Measurements from ENCODE around the gene DCTN3.

Gene DCTN3

DNA sequence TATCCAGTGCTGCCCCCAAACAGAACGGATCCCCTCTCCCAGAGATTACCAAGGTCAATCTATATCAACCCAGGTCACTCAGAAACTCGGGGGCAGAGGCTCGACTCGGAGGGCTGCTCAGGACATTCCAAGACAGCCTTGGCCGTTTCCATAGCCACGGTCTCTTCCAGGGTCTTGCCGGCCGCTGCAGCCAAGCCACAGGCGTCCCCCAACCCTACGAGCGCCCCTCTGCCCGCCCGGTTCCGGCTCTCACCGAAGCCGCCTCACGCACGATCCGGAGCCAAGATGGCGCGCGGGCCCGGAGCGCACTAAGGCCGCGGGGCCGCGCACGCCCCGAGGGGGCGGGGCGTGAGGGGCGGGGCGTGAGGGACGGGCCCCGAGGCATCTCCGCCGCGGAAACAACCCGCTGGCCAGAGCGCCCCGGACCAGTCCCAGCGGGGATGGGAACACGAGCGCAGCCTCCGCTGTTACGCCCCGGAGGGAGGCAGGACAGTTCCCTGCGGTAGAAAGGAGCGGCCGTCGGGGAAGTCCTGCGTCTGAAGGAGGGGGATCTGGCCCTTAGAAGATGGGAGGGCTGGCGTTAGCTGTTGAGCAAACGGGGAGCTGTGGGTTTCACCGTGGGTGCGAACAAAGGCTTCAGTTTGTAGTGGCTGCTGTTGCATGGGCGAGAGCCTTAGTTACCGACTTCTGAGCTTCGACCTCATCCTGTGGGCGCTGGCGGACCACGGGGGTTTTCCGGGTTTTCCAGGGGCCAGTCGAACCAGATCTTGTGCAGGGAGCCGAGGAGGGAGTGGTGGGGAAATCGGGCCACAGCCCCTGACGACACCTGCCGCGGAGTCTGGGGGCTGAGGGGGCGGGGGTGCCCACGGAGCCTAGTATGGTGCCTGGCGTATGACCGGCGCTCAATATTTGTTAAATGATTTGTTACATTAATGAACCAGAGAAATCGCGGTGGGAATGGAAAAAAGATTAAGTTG is 8.2 kb downstream of the DCTN3 start, which contains the start of gene RPP25L:
Gene RPP25L, minus strand, starts transcription at position 287 of the 977 bp plus-strand sequence. CDS start 801 bp downstream, outside the sequence.
- peak within 1 kb of the TSS; percentile 81 for H2AFZ ChIP-seq (ENCODE audit: insufficient read depth, low read length, poor library complexity)
- no peak within 1 kb of the TSS for H3K27ac ChIP-seq (ENCODE audit: low read depth, low read length)
- peak within 1 kb of the TSS; percentile 67 for H3K4me2 ChIP-seq (ENCODE audit: low read length)
- peaks cover 8% of the 10 kb centered on the region for H3K79me1 ChIP-seq (ENCODE audit: low read length)
- peak within 1 kb of the TSS; percentile 67 for H4K12ac ChIP-seq (ENCODE audit: low read depth, low read length)
- peak within 1 kb of the TSS; percentile 12 for H3K4ac ChIP-seq (ENCODE audit: low read depth, low read length)
- no peak within 1 kb of the TSS for H2BK5ac ChIP-seq (ENCODE audit: low read depth, low read length, poor library complexity)
- peak within 1 kb of the TSS; percentile 70 for H3K9ac ChIP-seq (ENCODE audit: low read length)
- peak within 1 kb of the TSS; percentile 19 for H2AK5ac ChIP-seq (ENCODE audit: low read length)
- H4K8ac ChIP-seq (ENCODE audit: low read depth, low read length) = peak within 1 kb of the TSS; percentile 72
- peak; percentile 84 to 96 for DNase-seq
- H3K23ac ChIP-seq (ENCODE audit: low read length) = no peak within 1 kb of the TSS
- H3K27me3 ChIP-seq (ENCODE audit: insufficient read depth, low read length) = no peaks in the 10 kb centered on the region
- WGBS (ENCODE audit: extremely low coverage, insufficient coverage, insufficient read length) = no CpG with 5 or more reads among the region's 77 CpGs
- peaks cover 6 to 10% of the 10 kb centered on the region in 2 experiments for H3K4me1 ChIP-seq (ENCODE audit: control insufficient read depth in 1 of 2, insufficient read depth in 2 of 2, low read length in 2 of 2)
- peak within 1 kb of the TSS; percentile 64 for H3K18ac ChIP-seq (ENCODE audit: low read length)
- peaks cover 8% of the 10 kb centered on the region for H3K79me2 ChIP-seq (ENCODE audit: control insufficient read depth, insufficient read depth, low read length, poor library complexity)
- no peaks in the 10 kb centered on the region for H3K9me3 ChIP-seq (ENCODE audit: insufficient read depth, low read depth, low read length)
- H2BK12ac ChIP-seq (ENCODE audit: low read length) = no peak within 1 kb of the TSS
- H2BK120ac ChIP-seq (ENCODE audit: insufficient read depth, low read length, poor library complexity) = peak within 1 kb of the TSS; percentile 50
- H3K4me3 ChIP-seq (ENCODE audit: low read depth, low read length) = peak within 1 kb of the TSS; percentile 83
- peaks cover 2 to 4% of the 10 kb centered on the region in 2 experiments for H3K36me3 ChIP-seq (ENCODE audit: control insufficient read depth in 1 of 2, insufficient read depth in 2 of 2, low read length in 2 of 2)
- H4K91ac ChIP-seq (ENCODE audit: low read depth, low read length) = peak within 1 kb of the TSS; percentile 65
- H3K14ac ChIP-seq (ENCODE audit: low read length) = peak within 1 kb of the TSS; percentile 66

- Histone ChIP-seq H2BK5ac (ENCODE audit: low read depth, low read length, poor library complexity) (no peak overlapping the region), H4K8ac (ENCODE audit: low read depth, low read length) (peak overlapping the region; percentile 72), H3K4me1 (ENCODE audit: control insufficient read depth in 1 of 2, insufficient read depth in 2 of 2, low read length in 2 of 2) (peaks cover 6 to 10% of the 10 kb centered on the region in 2 experiments), H3K14ac (ENCODE audit: low read length) (peak overlapping the region; percentile 66), H4K91ac (ENCODE audit: low read depth, low read length) (peak overlapping the region; percentile 65), H3K27me3 (ENCODE audit: insufficient read depth, low read length) (no peaks in the 10 kb centered on the region), H3K79me2 (ENCODE audit: control insufficient read depth, insufficient read depth, low read length, poor library complexity) (peaks cover 8% of the 10 kb centered on the region), H3K4ac (ENCODE audit: low read depth, low read length) (peak overlapping the region; percentile 12), H3K18ac (ENCODE audit: low read length) (peak overlapping the region; percentile 64), H2BK120ac (ENCODE audit: insufficient read depth, low read length, poor library complexity) (peak overlapping the region; percentile 50), H3K4me2 (ENCODE audit: low read length) (peak overlapping the region; percentile 67), H4K12ac (ENCODE audit: low read depth, low read length) (peak overlapping the region; percentile 67), H2AK5ac (ENCODE audit: low read length) (peak overlapping the region; percentile 8), H3K79me1 (ENCODE audit: low read length) (peaks cover 8% of the 10 kb centered on the region), H3K9ac (ENCODE audit: low read length) (peak overlapping the region; percentile 70), H3K4me3 (ENCODE audit: low read depth, low read length) (peak overlapping the region; percentile 83), H3K23ac (ENCODE audit: low read length) (no peak overlapping the region), H3K36me3 (ENCODE audit: control insufficient read depth in 1 of 2, insufficient read depth in 2 of 2, low read length in 2 of 2) (peaks cover 2% of the 10 kb centered on the region in 2 experiments), H2BK12ac (ENCODE audit: low read length) (no peak overlapping the region), H3K9me3 (ENCODE audit: insufficient read depth, low read depth, low read length) (no peaks in the 10 kb centered on the region), H2AFZ (ENCODE audit: insufficient read depth, low read length, poor library complexity) (peak overlapping the region; percentile 81), H3K27ac (ENCODE audit: low read depth, low read length) (no peak overlapping the region)
- no CpG with 5 or more reads among the region's 10 CpGs for WGBS (ENCODE audit: extremely low coverage, insufficient coverage, insufficient read length)
- no peak for DNase-seq
Measured at GRCh38 chr9:34611251-34611810, 9.0 kb downstream of the DCTN3 start.

- Histone ChIP-seq H4K91ac (ENCODE audit: low read depth, low read length) (no peak overlapping the region), H2BK5ac (ENCODE audit: low read depth, low read length, poor library complexity) (no peak overlapping the region), H3K79me2 (ENCODE audit: control insufficient read depth, insufficient read depth, low read length, poor library complexity) (peaks cover 8% of the 10 kb centered on the region), H3K18ac (ENCODE audit: low read length) (no peak overlapping the region), H3K9me3 (ENCODE audit: insufficient read depth, low read depth, low read length) (no peaks in the 10 kb centered on the region), H4K8ac (ENCODE audit: low read depth, low read length) (no peak overlapping the region), H4K12ac (ENCODE audit: low read depth, low read length) (no peak overlapping the region), H3K4me2 (ENCODE audit: low read length) (no peak overlapping the region), H3K27ac (ENCODE audit: low read depth, low read length) (no peak overlapping the region), H3K27me3 (ENCODE audit: insufficient read depth, low read length) (no peaks in the 10 kb centered on the region), H3K23ac (ENCODE audit: low read length) (no peak overlapping the region), H2AFZ (ENCODE audit: insufficient read depth, low read length, poor library complexity) (peak overlapping the region; percentile 81), H3K9ac (ENCODE audit: low read length) (no peak overlapping the region), H3K36me3 (ENCODE audit: control insufficient read depth in 1 of 2, insufficient read depth in 2 of 2, low read length in 2 of 2) (peaks cover 0 to 2% of the 10 kb centered on the region in 2 experiments), H3K79me1 (ENCODE audit: low read length) (peaks cover 8% of the 10 kb centered on the region), H3K4me1 (ENCODE audit: control insufficient read depth in 1 of 2, insufficient read depth in 2 of 2, low read length in 2 of 2) (peaks cover 6 to 10% of the 10 kb centered on the region in 2 experiments), H3K4me3 (ENCODE audit: low read depth, low read length) (no peak overlapping the region), H3K4ac (ENCODE audit: low read depth, low read length) (no peak overlapping the region), H2BK12ac (ENCODE audit: low read length) (no peak overlapping the region), H2BK120ac (ENCODE audit: insufficient read depth, low read length, poor library complexity) (no peak overlapping the region), H3K14ac (ENCODE audit: low read length) (no peak overlapping the region), H2AK5ac (ENCODE audit: low read length) (no peak overlapping the region)
- no peak for DNase-seq
- WGBS (ENCODE audit: extremely low coverage, insufficient coverage, insufficient read length) = no CpG with 5 or more reads among the region's 20 CpGs
Measured at GRCh38 chr9:34610434-34611206, 9.7 kb downstream of the DCTN3 start.

DNA sequence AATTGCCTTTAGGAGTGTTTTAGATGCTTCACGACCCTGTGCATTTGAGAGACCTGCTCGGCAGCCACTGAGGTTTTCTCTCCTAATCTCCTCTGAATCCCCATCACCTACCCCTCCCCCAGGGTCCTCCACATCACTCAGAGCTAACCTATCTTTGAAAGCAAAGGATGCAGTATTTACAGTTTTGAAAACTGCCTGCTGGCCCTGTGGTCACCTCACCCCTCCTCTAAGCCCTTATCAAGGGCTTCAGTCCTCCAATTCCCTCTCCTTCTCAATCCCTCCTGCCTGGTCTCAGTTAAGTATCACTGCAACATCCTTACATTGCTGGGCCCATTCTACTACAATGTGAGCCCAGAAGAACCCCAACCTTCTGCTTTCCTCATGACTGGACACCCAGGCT is 13.0 kb downstream of the DCTN3 start:
- no peaks in the 10 kb centered on the region for H3K36me3 ChIP-seq (ENCODE audit: control insufficient read depth in 1 of 2, insufficient read depth in 2 of 2, low read length in 2 of 2)
- no peak overlapping the region for H3K27ac ChIP-seq (ENCODE audit: low read depth, low read length)
- peaks cover 7% of the 10 kb centered on the region for H3K79me2 ChIP-seq (ENCODE audit: control insufficient read depth, insufficient read depth, low read length, poor library complexity)
- peaks cover 6 to 7% of the 10 kb centered on the region in 2 experiments for H3K4me1 ChIP-seq (ENCODE audit: control insufficient read depth in 1 of 2, insufficient read depth in 2 of 2, low read length in 2 of 2)
- H3K14ac ChIP-seq (ENCODE audit: low read length) = no peak overlapping the region
- no peak overlapping the region for H2AK5ac ChIP-seq (ENCODE audit: low read length)
- no peak overlapping the region for H3K4ac ChIP-seq (ENCODE audit: low read depth, low read length)
- H4K12ac ChIP-seq (ENCODE audit: low read depth, low read length) = no peak overlapping the region
- H2BK120ac ChIP-seq (ENCODE audit: insufficient read depth, low read length, poor library complexity) = no peak overlapping the region
- H3K18ac ChIP-seq (ENCODE audit: low read length) = no peak overlapping the region
- H3K23ac ChIP-seq (ENCODE audit: low read length) = no peak overlapping the region
- whole genome bisulfite sequencing (ENCODE audit: extremely low coverage, insufficient coverage, insufficient read length) = no CpG with 5 or more reads among the region's 2 CpGs
- no peak overlapping the region for H4K8ac ChIP-seq (ENCODE audit: low read depth, low read length)
- no peak overlapping the region for H3K9ac ChIP-seq (ENCODE audit: low read length)
- H3K4me3 ChIP-seq (ENCODE audit: low read depth, low read length) = no peak overlapping the region
- H4K91ac ChIP-seq (ENCODE audit: low read depth, low read length) = no peak overlapping the region
- H3K9me3 ChIP-seq (ENCODE audit: insufficient read depth, low read depth, low read length) = no peaks in the 10 kb centered on the region
- H3K79me1 ChIP-seq (ENCODE audit: low read length) = peaks cover 8% of the 10 kb centered on the region
- H2BK5ac ChIP-seq (ENCODE audit: low read depth, low read length, poor library complexity) = no peak overlapping the region
- H3K27me3 ChIP-seq (ENCODE audit: insufficient read depth, low read length) = no peaks in the 10 kb centered on the region
- H2BK12ac ChIP-seq (ENCODE audit: low read length) = no peak overlapping the region
- no peak overlapping the region for H3K4me2 ChIP-seq (ENCODE audit: low read length)
- no peak for DNase-seq
- H2AFZ ChIP-seq (ENCODE audit: insufficient read depth, low read length, poor library complexity) = no peak overlapping the region
